ENCODE measurements around the gene RIBC1. TPM values are rescaled to one million over a fixed set of nuclear protein-coding genes. Genes with fewer than 3 reads are reported as not detected.

RIBC1 gene
- polyA plus RNA-seq, 2 of the 4 experiments (the other 2 are of a cell fraction): 0.52 to 0.96 TPM

GRCh38 chrX:53438832-53439230, 16.2 kb downstream of the RIBC1 start:
- ATAC-seq: no peak
- 79% methylated on average over 1 of the region's 1 CpG for WGBS (ENCODE audit: missing lambda C conversion rate)
- H3K27ac ChIP-seq: no peak overlapping the region
- no peaks in the 10 kb centered on the region for H3K9me3 ChIP-seq
- DNase-seq (ENCODE audit: low read depth in 1 of 2, low spot score in 1 of 2): no peak
- CTCF ChIA-PET: no interaction called here
- FAIRE-seq: no peak
- H3K4me3 ChIP-seq: no peak overlapping the region
- peaks cover 16% of the 10 kb centered on the region for H3K4me1 ChIP-seq
- no peak overlapping the region for H3K4me2 ChIP-seq
- POLR2A ChIA-PET: no interaction called here
- TF ChIP-seq PBX3 (IDR thresholded peaks at IDR 0.05): no peak
- TF ChIP-seq RARB (CRISPR knock-in tag; IDR thresholded peaks at IDR 0.05): no peak
- TF ChIP-seq HOXB13 (CRISPR knock-in tag; IDR thresholded peaks at IDR 0.05; ENCODE audit: low read depth): no peak
- no peak for TF ChIP-seq JUNB (IDR thresholded peaks at IDR 0.05)
- TF ChIP-seq ATOH8 (CRISPR knock-in tag; IDR thresholded peaks at IDR 0.05; ENCODE audit: low read depth): no peak
- no peak for TF ChIP-seq TP53 (CRISPR knock-in tag; IDR thresholded peaks at IDR 0.05)
- no peak for TF ChIP-seq PHF8 (IDR thresholded peaks at IDR 0.05; ENCODE audit: borderline replicate concordance, low read depth)
- no peak for TF ChIP-seq E2F6 (IDR thresholded peaks at IDR 0.05; ENCODE audit: borderline replicate concordance, low read depth)
- TF ChIP-seq RAD21 (conservative IDR thresholded peaks at IDR 0.05 in 1 of 2, IDR thresholded peaks at IDR 0.05 in 1 of 2): no peak
- TF ChIP-seq KDM1A (IDR thresholded peaks at IDR 0.05; ENCODE audit: low read depth): no peak
- TF ChIP-seq CHD4 (IDR thresholded peaks at IDR 0.05; ENCODE audit: borderline replicate concordance): no peak
- no peak for TF ChIP-seq MAFK (IDR thresholded peaks at IDR 0.05; ENCODE audit: partially characterized antibody)
- no peak for TF ChIP-seq HDAC2 (IDR thresholded peaks at IDR 0.05)

GRCh38 chrX:53440101-53440500, 17.4 kb downstream of the RIBC1 start:
- Histone ChIP-seq H3K9me3 (no peaks in the 10 kb centered on the region), H3K4me1 (peaks cover 11% of the 10 kb centered on the region), H3K27ac (peak overlapping the region; percentile 90 to 95), H3K4me3 (peak overlapping the region; percentile 46), H3K4me2 (peak overlapping the region; percentile 98)
- no peak for TF ChIP-seq FOSB (CRISPR knock-in tag; IDR thresholded peaks at IDR 0.05)
- TF ChIP-seq NR3C1 (IDR thresholded peaks at IDR 0.05): no peak
- no peak for TF ChIP-seq ELK1 (IDR thresholded peaks at IDR 0.05; ENCODE audit: low read depth, low read length)
- no peak for TF ChIP-seq CBX2 (IDR thresholded peaks at IDR 0.05; ENCODE audit: borderline replicate concordance, low read depth)
- no peak for TF ChIP-seq CHD2 (IDR thresholded peaks at IDR 0.05; ENCODE audit: low read length, partially characterized antibody)
- TF ChIP-seq E2F6 (IDR thresholded peaks at IDR 0.05; ENCODE audit: borderline replicate concordance, low read depth): no peak
- TF ChIP-seq HDAC2 (IDR thresholded peaks at IDR 0.05): no peak
- no peak for TF ChIP-seq JUNB (IDR thresholded peaks at IDR 0.05)
- TF ChIP-seq POLR2A (IDR thresholded peaks at IDR 0.05; ENCODE audit: low read length): no peak
- no peak for TF ChIP-seq EHMT2 (IDR thresholded peaks at IDR 0.05; ENCODE audit: low read depth)
- TF ChIP-seq FOSL2 (IDR thresholded peaks at IDR 0.05): no peak
- no peak for TF ChIP-seq FOSL2 (CRISPR knock-in tag; IDR thresholded peaks at IDR 0.05)
- CTCF ChIA-PET: interaction anchor here (0.8 to 2.0 kb wide), 4 partner anchors 13 to 146 kb away, joined by 3 to 7 read pairs (median 4); no protein-coding TSS in a partner anchor
- ATAC-seq: no peak
- peak; percentile 93 for FAIRE-seq
- POLR2A ChIA-PET: interaction anchor here (2.4 kb wide), 1 partner anchor 18 kb away, joined by 11 read pairs; the partner anchor contains the start of genes RIBC1 and SMC1A
- 83% methylated on average over 5 of the region's 5 CpGs for WGBS (ENCODE audit: missing lambda C conversion rate)
- no peak for DNase-seq (ENCODE audit: low read depth in 1 of 2, low spot score in 1 of 2)

All from A549 (cell line).